Lower leg skin (tissue), 4 donors: ENCODE data around the gene CRELD2. TPM values are rescaled to one million over a fixed set of nuclear protein-coding genes. Genes with fewer than 3 reads are reported as not detected.

Source experiments
- DNase-seq, 2 donors: peaks; one replicate each; pipeline ENCODE4 v3.0.0-alpha.2; 2019; ENCODE audit warnings: low spot score in 2 of 2
- H3K4me3 ChIP-seq: fragments of 200-600 bp; sonication (generic); 2 replicates; pipeline ENCODE4 v1.5.1; 2017; ENCODE audit warnings: mild to moderate bottlenecking, low read depth; ENCODE audit not compliant: poor library complexity, severe bottlenecking
- POLR2A ChIP-seq, 2 donors: fragments of 450-650 bp; IDR thresholded peaks; one replicate each; pipeline ENCODE4 v1.6.1; 2016 to 2017; ENCODE audit warnings: antibody characterized with exemption in 2 of 2, mild to moderate bottlenecking in 1 of 2, moderate library complexity in 1 of 2
- WGBS, 2 donors: methylation state at CpG; one replicate each; pipeline ENCODE4 v1.1.5; 2018; 5-methylcytosine and 5-hydroxymethylcytosine counted together
- intact Hi-C: fragments of 100-400 bp; cut with DNase I; formaldehyde crosslinking; loops from one replicate; pipeline ENCODE4 v1.15.0; 2023; ENCODE audit warnings: low total_unique reads
- total RNA-seq, 4 donors: library from RNA; depleted of rRNA; stranded (reverse); fragments of >200 nt; gene quantifications; one replicate each; pipeline ENCODE4 v1.1.0, GENCODE V29; 2016
- TF ChIP-seq, protein P1 (sequence below), 3 donors: fragments of 450-650 bp; IDR thresholded peaks; one replicate each; pipeline ENCODE4 v1.5.1; 2016; ENCODE audit warnings: antibody characterized with exemption in 3 of 3, mild to moderate bottlenecking in 3 of 3, moderate library complexity in 2 of 3

The CRELD2 gene
- total RNA-seq, 4 donors from 2014 or later: 9.1 to 28.0 (median 18.0) TPM

DNA sequence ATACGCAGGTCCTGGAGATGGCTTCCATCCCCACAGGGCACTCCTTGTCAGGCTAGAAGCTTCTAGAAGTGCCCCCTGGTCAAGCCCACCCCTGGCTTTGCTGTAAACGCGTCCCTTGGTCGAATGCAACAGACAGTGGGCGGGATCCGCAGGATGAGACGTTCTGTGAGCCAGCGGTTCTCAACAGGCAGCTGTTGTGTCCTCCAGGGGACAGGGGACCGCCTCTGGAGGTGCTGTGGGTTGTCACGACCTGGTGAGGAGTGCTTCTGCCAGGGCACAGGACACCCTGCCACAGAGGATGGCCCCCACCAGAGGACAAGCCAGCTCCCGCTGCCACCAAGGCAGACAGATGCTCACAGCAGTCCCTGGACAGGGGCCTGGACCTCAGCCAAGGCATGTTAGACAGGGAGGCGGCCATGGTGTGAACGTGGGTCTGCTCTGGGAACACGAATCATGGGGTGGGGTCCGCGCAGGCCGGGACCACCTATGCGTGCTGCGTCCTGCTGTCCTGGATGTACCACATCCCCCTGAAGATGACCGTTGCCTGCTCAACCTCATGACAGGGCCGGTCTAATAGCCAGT lies 11.7 kb downstream of the CRELD2 start:
- DNase-seq: no peak
- no peak for TF ChIP-seq POLR2A (IDR thresholded peaks at IDR 0.05)
- TF ChIP-seq, protein P1, sequence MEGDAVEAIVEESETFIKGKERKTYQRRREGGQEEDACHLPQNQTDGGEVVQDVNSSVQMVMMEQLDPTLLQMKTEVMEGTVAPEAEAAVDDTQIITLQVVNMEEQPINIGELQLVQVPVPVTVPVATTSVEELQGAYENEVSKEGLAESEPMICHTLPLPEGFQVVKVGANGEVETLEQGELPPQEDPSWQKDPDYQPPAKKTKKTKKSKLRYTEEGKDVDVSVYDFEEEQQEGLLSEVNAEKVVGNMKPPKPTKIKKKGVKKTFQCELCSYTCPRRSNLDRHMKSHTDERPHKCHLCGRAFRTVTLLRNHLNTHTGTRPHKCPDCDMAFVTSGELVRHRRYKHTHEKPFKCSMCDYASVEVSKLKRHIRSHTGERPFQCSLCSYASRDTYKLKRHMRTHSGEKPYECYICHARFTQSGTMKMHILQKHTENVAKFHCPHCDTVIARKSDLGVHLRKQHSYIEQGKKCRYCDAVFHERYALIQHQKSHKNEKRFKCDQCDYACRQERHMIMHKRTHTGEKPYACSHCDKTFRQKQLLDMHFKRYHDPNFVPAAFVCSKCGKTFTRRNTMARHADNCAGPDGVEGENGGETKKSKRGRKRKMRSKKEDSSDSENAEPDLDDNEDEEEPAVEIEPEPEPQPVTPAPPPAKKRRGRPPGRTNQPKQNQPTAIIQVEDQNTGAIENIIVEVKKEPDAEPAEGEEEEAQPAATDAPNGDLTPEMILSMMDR (IDR thresholded peaks at IDR 0.05): no peak
- WGBS, 2 donors: 31 to 58% methylated on average over 9 to 21 of the region's 21 CpGs
- H3K4me3 ChIP-seq: no peak overlapping the region
- intact Hi-C loops: loop anchor here (2.0 to 10.0 kb wide), 2 partner anchors 101 to 255 kb away; partner anchors contain the start of gene TRABD

DNA sequence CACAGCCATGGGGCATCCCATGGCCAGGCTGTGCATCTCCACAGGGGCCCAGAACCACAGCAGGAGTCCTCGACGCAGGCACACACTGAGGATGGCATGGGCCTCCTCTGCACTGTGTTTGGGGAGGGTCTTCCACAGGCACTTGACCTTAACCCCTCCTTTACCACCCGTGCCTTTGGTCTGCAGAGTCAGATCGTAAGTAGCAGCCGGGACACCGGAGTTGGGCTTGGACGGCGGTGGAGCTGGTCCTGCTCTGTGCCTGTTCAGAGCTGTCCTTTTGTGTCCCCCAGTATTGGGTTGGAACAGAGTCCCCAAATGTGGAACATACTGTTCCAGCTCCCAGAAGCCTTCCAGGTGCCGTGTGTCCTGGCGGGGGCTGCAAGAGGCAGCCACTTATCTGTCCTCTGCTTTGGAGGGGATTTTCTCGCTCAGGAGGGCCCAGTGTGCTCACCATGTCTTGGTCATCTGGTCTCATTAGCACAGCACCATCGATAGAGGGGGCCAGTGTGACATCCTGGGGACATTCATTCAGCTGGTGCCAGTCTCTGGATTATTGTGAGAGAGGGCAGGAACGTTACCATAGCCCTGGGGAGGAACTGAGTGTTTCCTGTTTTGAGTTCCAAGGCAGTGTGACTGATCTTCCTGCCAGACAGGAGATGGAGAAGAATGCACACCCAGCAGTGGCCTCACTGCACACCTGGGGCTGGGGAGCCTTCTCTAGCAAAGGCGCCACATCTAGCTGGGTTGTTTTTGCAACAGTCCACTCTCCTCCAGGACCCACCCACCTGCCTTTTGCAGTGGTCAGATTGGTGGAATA lies 12.4 kb downstream of the CRELD2 start:
- intact Hi-C loops: loop anchor here (2.0 to 10.0 kb wide), 2 partner anchors 100 to 254 kb away; partner anchors contain the start of gene TRABD
- TF ChIP-seq POLR2A (IDR thresholded peaks at IDR 0.05): no peak
- WGBS, 2 donors: 36 to 45% methylated on average over 11 to 12 of the region's 14 CpGs
- no peak overlapping the region for H3K4me3 ChIP-seq
- peak in 1 of 2 donors; percentile 76 for DNase-seq

DNA sequence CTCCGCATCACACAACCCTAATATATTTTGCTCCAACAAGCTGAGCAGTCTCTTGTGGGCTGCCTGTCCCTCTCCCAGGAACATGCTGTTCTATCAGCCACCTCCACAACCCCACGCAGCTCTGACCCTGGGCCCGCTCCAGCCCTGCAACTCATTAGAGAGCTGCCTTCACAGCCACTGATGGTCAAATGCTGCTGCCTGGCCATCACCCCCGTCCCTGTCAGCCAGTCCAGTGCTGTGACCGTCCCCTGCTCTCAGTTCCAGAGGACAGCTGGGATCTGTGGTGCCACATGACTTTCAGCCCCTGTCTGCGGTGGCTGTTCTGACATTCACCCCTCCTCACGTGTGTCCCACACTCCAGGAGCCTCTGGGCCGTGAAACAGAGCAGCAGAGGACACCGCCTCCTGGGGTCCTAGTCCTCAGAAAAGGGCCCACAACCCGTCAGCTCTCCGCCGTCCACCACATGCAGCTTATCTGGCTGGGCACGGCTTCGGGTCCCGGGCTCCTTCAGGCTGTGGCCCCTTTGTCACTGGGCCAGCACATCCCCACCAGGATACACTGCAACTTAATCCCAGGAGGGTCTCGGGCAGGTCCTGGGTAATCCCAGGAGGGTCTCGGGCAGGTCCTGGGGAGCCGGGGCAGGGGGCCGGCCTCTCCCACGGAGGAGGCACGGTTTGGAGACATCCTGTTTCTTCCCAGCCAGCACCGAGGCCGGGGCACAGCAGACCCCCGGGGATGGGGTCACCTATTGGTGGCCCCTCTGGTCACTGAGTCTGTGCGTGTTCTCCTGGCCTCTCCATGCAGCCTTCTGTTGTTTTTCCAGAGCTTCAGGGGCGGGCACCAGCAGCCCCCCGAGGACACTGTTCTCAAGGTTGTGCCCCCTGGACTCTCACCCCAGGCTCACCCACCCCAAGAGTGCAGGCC lies 15.1 kb downstream of the CRELD2 start:
- intact Hi-C loops: loop anchor here (10.0 kb wide), 1 partner anchor 251 kb away; the partner anchor contains the start of gene TRABD
- WGBS, 2 donors: 63 to 77% methylated on average over 26 of the region's 27 CpGs
- no peak overlapping the region for H3K4me3 ChIP-seq
- no peak for TF ChIP-seq POLR2A (IDR thresholded peaks at IDR 0.05)
- TF ChIP-seq, protein P1 (IDR thresholded peaks at IDR 0.05): no peak
- DNase-seq: peak in 1 of 2 donors; percentile 96

DNA sequence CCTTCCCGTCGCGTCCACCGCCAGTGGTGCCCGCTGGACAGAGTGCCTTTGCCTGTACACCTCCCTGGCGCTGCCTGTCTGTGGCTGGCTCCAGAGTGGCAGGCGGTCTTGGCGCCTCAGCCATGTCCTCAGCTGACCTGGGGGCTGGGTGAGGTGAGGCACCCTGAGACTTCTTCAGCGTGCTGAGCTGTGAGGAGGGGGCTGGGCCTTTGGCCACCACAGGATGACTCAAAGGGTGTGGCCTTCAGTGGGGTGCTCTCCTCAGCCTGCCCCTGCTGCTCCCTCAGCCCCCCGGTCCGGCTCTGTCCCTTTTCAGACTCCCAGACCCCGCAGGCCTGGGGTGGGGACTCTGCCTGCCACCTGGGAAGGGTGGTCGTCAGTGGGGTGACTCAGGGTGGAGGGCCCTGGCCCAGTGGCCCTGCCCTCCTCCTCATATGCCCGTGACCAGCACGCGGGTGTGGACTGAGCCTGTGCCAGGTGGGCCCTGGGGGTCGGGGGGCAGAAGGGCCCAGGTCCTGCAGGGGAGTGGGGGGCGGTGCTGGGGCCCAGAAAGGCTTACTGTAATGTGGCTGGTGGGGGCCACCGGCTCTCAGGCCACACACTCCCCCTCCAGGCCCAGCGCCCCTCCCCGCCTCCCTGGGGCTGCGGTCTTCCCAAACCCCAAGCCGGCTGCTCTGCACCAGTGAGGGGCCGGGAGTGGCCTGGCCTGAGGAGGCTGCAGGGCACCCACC lies 15.9 kb downstream of the CRELD2 start:
- 39 to 41% methylated on average over 19 to 21 of the region's 24 CpGs for WGBS, 2 donors
- H3K4me3 ChIP-seq: peak overlapping the region; percentile 28
- intact Hi-C loops: loop anchor here (10.0 kb wide), 1 partner anchor 250 kb away; the partner anchor contains the start of gene TRABD
- no peak for TF ChIP-seq POLR2A (IDR thresholded peaks at IDR 0.05)
- TF ChIP-seq, protein P1 (IDR thresholded peaks at IDR 0.05): no peak
- DNase-seq: no peak

DNA sequence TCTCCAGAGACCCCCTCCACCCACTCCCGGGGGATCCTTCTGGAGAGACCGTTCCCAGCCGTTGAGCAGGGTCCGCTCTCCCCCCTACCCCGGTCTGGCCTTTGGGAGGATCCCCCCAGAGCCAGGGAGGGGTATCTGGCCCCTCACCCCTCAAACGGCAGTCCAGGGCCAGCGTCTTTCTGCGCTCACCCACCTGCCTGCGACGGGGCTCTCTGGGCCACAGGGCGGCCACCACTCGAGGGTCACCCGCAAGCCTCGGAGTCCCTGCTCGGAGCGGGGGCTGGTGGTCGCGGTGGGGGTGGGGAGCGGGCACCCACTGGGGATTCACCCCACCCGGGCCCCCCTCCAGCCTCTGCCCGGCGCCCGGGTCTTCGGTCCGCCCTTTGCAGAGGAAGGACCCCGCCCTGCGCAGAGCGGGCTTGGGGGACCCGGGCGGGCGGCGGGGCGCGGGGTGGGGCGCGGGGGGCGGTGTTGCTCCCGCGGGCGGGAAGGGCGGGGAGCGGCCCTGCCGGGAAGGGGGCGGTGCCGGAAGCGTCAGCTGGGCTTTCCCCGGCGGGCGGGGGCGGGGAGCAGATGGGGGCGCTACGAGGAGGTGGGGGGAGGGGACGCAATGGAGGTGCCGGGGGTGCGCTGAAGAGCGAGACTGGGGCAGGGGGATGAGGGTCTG lies 16.6 kb downstream of the CRELD2 start:
- intact Hi-C loops: loop anchor here (10.0 kb wide), 1 partner anchor 250 kb away; the partner anchor contains the start of gene TRABD
- 2 to 16% methylated on average over 9 to 18 of the region's 56 CpGs for WGBS, 2 donors
- DNase-seq: peak; percentile 79 to 96
- no peak for TF ChIP-seq POLR2A (IDR thresholded peaks at IDR 0.05)
- TF ChIP-seq, protein P1 (IDR thresholded peaks at IDR 0.05): no peak
- peak overlapping the region; percentile 28 for H3K4me3 ChIP-seq
